Peyer's patch (tissue), 4 donors: ENCODE results near the gene GPATCH2. TPM values are rescaled to one million over a fixed set of nuclear protein-coding genes. Genes with fewer than 3 reads are reported as not detected.
A peak's percentile ranks its signal among the peaks of the same experiment; 100 is the strongest.

ENCODE experiments used
- DNase-seq, 3 donors: peaks; one replicate each; pipeline ENCODE4 v3.0.0-alpha.2; 2017 to 2019
- H3K27ac ChIP-seq, 4 donors: fragments of 200-600 bp; sonication (generic); one replicate each; pipeline ENCODE4 v1.5.1; 2016 to 2019
- H3K27me3 ChIP-seq, 2 donors: fragments of 200-600 bp; sonication (generic); one replicate each; pipeline ENCODE4 v1.5.1; 2019
- H3K36me3 ChIP-seq, 3 donors: fragments of 200-600 bp; sonication (generic); one replicate each; pipeline ENCODE4 v1.5.1; 2016 to 2019
- H3K4me1 ChIP-seq, 4 donors: fragments of 200-600 bp; sonication (generic); one replicate each; pipeline ENCODE4 v1.5.1; 2016 to 2019
- H3K4me3 ChIP-seq, 4 donors: fragments of 200-600 bp; sonication (generic); 1 replicate in 3 of 4; 2 replicates in 1 of 4; pipeline ENCODE4 v1.5.1; 2016 to 2019; ENCODE audit warnings: mild to moderate bottlenecking in 1 of 4
- H3K9me3 ChIP-seq, 4 donors: fragments of 200-600 bp; sonication (generic); one replicate each; pipeline ENCODE4 v1.5.1; 2016 to 2019; ENCODE audit warnings: mild to moderate bottlenecking in 1 of 4
- CTCF ChIP-seq, 6 experiments: fragments of 450-650 bp in 4 of 6; fragments of 200-600 bp in 2 of 6; sonication (generic) in 1 of 6; IDR thresholded peaks; one replicate each; pipeline ENCODE4 v1.5.1; 2017 to 2019; ENCODE audit warnings: antibody characterized with exemption in 6 of 6, mild to moderate bottlenecking in 3 of 6, moderate library complexity in 1 of 6
- POLR2A ChIP-seq, 2 donors: fragments of 450-650 bp; IDR thresholded peaks; one replicate each; pipeline ENCODE4 v1.5.1; 2017; ENCODE audit warnings: antibody characterized with exemption in 2 of 2, mild to moderate bottlenecking in 2 of 2, moderate library complexity in 2 of 2
- total RNA-seq, 4 donors: library from RNA; depleted of rRNA; stranded (reverse); fragments of >200 nt; gene quantifications; one replicate each; pipeline ENCODE4 v1.1.0, GENCODE V29; 2016

Gene GPATCH2
- total RNA-seq, 4 donors from 2014 or later: 17.5 to 38.0 (median 24.7) TPM

- no peak overlapping the region for H3K4me3 ChIP-seq
- no peaks in the 10 kb centered on the region for H3K36me3 ChIP-seq
- no peak for DNase-seq
- no peaks in the 10 kb centered on the region for H3K27me3 ChIP-seq
- no peaks in the 10 kb centered on the region for H3K9me3 ChIP-seq
- H3K27ac ChIP-seq: no peak overlapping the region
- TF ChIP-seq CTCF (IDR thresholded peaks at IDR 0.05): peak in 1 of 6 experiments; percentile 4
- TF ChIP-seq POLR2A (IDR thresholded peaks at IDR 0.05): no peak
- no peaks in the 10 kb centered on the region for H3K4me1 ChIP-seq
Measured at GRCh38 chr1:217552339-217552951, 78.4 kb downstream of the GPATCH2 start.

GRCh38 chr1:217542837-217543236 is 88.1 kb downstream of the GPATCH2 start:
- no peaks in the 10 kb centered on the region for H3K36me3 ChIP-seq

GRCh38 chr1:217542136-217542777 is 88.6 kb downstream of the GPATCH2 start:
- no peak for DNase-seq
- no peaks in the 10 kb centered on the region for H3K36me3 ChIP-seq
- H3K4me3 ChIP-seq: no peak overlapping the region
- H3K4me1 ChIP-seq: no peaks in the 10 kb centered on the region
- no peak overlapping the region for H3K27ac ChIP-seq
- no peaks in the 10 kb centered on the region for H3K9me3 ChIP-seq
- no peaks in the 10 kb centered on the region for H3K27me3 ChIP-seq
- TF ChIP-seq POLR2A (IDR thresholded peaks at IDR 0.05) (no peak), CTCF (IDR thresholded peaks at IDR 0.05) (no peak)

More at GRCh38 chr1:217542837-217543236, 88.1 kb downstream of the GPATCH2 start:
- Histone ChIP-seq H3K27ac (no peak overlapping the region), H3K4me1 (no peaks in the 10 kb centered on the region), H3K27me3 (no peaks in the 10 kb centered on the region), H3K4me3 (no peak overlapping the region), H3K9me3 (no peaks in the 10 kb centered on the region)
- TF ChIP-seq POLR2A (IDR thresholded peaks at IDR 0.05) (no peak), CTCF (IDR thresholded peaks at IDR 0.05) (no peak)
- DNase-seq: no peak

DNA sequence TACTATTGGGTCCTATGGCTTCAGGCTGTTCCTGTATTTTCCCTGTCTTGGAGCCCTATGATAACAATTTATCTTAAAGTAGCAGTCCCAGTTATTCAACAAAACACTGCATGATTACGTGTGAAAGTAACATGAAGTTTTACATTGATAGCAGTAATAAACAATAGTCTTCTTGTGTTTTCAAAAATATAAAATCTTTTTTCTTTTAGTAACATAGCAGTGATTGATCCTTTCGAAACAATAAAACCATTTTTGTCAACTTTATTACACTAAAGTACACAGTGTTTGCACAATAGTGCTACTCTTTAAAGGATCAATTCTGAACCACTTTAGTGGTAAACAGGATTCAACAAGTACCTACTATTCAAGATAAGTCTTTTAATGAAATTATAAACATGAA is 90.6 kb downstream of the GPATCH2 start:
- Histone ChIP-seq H3K4me1 (no peaks in the 10 kb centered on the region), H3K27me3 (no peaks in the 10 kb centered on the region), H3K36me3 (no peaks in the 10 kb centered on the region), H3K4me3 (no peak overlapping the region), H3K27ac (no peak overlapping the region), H3K9me3 (no peaks in the 10 kb centered on the region)
- no peak for TF ChIP-seq CTCF (IDR thresholded peaks at IDR 0.05)
- TF ChIP-seq POLR2A (IDR thresholded peaks at IDR 0.05): no peak
- DNase-seq: no peak

- Histone ChIP-seq H3K9me3 (no peaks in the 10 kb centered on the region), H3K4me1 (peaks cover 0 to 4% (median 0%) of the 10 kb centered on the region in 4 donors), H3K27ac (no peak overlapping the region), H3K4me3 (no peak overlapping the region), H3K27me3 (no peaks in the 10 kb centered on the region), H3K36me3 (no peaks in the 10 kb centered on the region)
- TF ChIP-seq POLR2A (IDR thresholded peaks at IDR 0.05) (no peak), CTCF (IDR thresholded peaks at IDR 0.05) (no peak)
- DNase-seq: no peak
Measured at GRCh38 chr1:217539510-217539909, 91.4 kb downstream of the GPATCH2 start.
